ENCODE measurements around the gene PGLYRP1. TPM values are rescaled to one million over a fixed set of nuclear protein-coding genes. Genes with fewer than 3 reads are reported as not detected.

Gene PGLYRP1
- total and polyA plus RNA-seq, 2 of the 13 experiments (the other 11 are each of a cell fraction or from before 2014, with no cell fraction given) = not detected

DNA sequence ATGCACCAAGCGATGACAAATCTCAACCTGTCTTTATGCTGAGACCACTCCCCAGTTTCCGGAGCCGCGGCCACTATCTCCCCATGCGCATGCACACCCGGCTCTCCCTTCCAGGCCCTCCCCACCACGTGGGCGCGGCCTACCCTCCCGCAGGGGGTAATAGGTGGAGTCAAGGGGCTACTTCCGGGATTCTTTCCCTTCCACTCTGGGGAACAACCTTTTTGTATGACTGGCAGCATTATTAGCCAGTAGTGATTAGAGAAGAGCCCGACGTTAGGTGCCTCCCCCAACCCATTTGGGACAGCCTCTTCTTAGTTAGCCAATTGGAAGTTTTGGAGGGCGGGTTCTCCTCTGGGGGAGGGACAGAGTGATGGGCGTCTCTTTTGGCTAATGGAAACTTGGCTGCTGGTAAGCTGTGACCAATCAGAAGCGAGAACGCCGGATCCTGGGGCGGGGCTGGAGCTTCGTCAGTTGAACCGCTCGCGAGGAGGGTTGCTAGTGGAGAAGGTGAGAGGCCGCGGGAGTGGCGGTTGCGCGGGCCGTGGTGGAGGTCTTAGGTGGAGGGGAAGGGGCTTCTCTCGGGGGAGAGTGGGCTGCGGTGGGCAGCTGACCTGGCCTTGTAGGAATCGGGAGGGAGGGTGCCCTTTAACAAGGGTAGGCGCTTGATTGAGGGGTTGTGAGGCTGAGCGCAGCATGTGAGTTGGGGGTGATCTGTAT is 27.7 kb downstream of the PGLYRP1 start, which contains the start of gene CCDC61 (continued):
- TF ChIP-seq, protein P1, sequence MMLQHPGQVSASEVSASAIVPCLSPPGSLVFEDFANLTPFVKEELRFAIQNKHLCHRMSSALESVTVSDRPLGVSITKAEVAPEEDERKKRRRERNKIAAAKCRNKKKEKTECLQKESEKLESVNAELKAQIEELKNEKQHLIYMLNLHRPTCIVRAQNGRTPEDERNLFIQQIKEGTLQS (CRISPR knock-in tag; IDR thresholded peaks at IDR 0.05) = no peak
- TF ChIP-seq RAD51 (IDR thresholded peaks at IDR 0.05; ENCODE audit: borderline replicate concordance) (no peak), NFYC (CRISPR knock-in tag; IDR thresholded peaks at IDR 0.05) (peak; percentile 97), HOXA3 (CRISPR knock-in tag; IDR thresholded peaks at IDR 0.05) (peak; percentile 36; the same call in 1 of the 2 replicates), ZNF891 (CRISPR knock-in tag; IDR thresholded peaks at IDR 0.05) (no peak), NR2F1 (CRISPR knock-in tag; IDR thresholded peaks at IDR 0.05) (no peak), SAP130 (CRISPR knock-in tag; IDR thresholded peaks at IDR 0.05; ENCODE audit: low read depth) (peak; percentile 96), CHCHD3 (CRISPR knock-in tag; IDR thresholded peaks at IDR 0.05) (no peak), MAFG (CRISPR knock-in tag; IDR thresholded peaks at IDR 0.05) (no peak), SRSF9 (IDR thresholded peaks at IDR 0.05; ENCODE audit: borderline replicate concordance, insufficient read depth, low read depth, low read length, poor library complexity, severe bottlenecking) (no peak), ZBTB7B (CRISPR knock-in tag; IDR thresholded peaks at IDR 0.05) (no peak; the same call in 1 of the 2 replicates), RFXAP (CRISPR knock-in tag; IDR thresholded peaks at IDR 0.05; ENCODE audit: borderline replicate concordance) (peak; percentile 51; the same call in 1 of the 2 replicates), NR3C1 (CRISPR knock-in tag; IDR thresholded peaks at IDR 0.05) (no peak), ZNF430 (CRISPR knock-in tag; IDR thresholded peaks at IDR 0.05) (no peak), SP1 (IDR thresholded peaks at IDR 0.05) (peak; percentile 21; the same call in 1 of the 2 replicates), SP1 (CRISPR knock-in tag; IDR thresholded peaks at IDR 0.05) (peak; percentile 90), NFRKB (IDR thresholded peaks at IDR 0.05) (no peak), FOSL2 (CRISPR knock-in tag; IDR thresholded peaks at IDR 0.05) (no peak), KDM5A (IDR thresholded peaks at IDR 0.05; ENCODE audit: borderline replicate concordance, low read length) (peak; percentile 68; the same call in 1 of the 2 replicates), ZSCAN29 (CRISPR knock-in tag; conservative IDR thresholded peaks at IDR 0.05) (no peak), KAT8 (CRISPR knock-in tag; IDR thresholded peaks at IDR 0.05) (peak; percentile 90), RXRA (CRISPR knock-in tag; IDR thresholded peaks at IDR 0.05) (no peak), ELF3 (CRISPR knock-in tag; IDR thresholded peaks at IDR 0.05) (peak; percentile 64; the same call in 1 of the 2 replicates), FOXA1 (IDR thresholded peaks at IDR 0.05) (no peak), FOXA1 (CRISPR knock-in tag; IDR thresholded peaks at IDR 0.05) (no peak), NFATC3 (CRISPR knock-in tag; IDR thresholded peaks at IDR 0.05) (no peak), SYNCRIP (IDR thresholded peaks at IDR 0.05; ENCODE audit: insufficient read depth, low read depth, low read length) (no peak), KDM2A (CRISPR knock-in tag; IDR thresholded peaks at IDR 0.05; ENCODE audit: borderline replicate concordance, low read depth) (peak; percentile 48)
- TF ChIP-seq, protein P2, sequence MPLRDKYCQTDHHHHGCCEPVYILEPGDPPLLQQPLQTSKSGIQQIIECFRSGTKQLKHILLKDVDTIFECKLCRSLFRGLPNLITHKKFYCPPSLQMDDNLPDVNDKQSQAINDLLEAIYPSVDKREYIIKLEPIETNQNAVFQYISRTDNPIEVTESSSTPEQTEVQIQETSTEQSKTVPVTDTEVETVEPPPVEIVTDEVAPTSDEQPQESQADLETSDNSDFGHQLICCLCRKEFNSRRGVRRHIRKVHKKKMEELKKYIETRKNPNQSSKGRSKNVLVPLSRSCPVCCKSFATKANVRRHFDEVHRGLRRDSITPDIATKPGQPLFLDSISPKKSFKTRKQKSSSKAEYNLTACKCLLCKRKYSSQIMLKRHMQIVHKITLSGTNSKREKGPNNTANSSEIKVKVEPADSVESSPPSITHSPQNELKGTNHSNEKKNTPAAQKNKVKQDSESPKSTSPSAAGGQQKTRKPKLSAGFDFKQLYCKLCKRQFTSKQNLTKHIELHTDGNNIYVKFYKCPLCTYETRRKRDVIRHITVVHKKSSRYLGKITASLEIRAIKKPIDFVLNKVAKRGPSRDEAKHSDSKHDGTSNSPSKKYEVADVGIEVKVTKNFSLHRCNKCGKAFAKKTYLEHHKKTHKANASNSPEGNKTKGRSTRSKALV (CRISPR knock-in tag; IDR thresholded peaks at IDR 0.05) = peak; percentile 36; the same call in 1 of the 2 replicates
- TF ChIP-seq, protein P3, sequence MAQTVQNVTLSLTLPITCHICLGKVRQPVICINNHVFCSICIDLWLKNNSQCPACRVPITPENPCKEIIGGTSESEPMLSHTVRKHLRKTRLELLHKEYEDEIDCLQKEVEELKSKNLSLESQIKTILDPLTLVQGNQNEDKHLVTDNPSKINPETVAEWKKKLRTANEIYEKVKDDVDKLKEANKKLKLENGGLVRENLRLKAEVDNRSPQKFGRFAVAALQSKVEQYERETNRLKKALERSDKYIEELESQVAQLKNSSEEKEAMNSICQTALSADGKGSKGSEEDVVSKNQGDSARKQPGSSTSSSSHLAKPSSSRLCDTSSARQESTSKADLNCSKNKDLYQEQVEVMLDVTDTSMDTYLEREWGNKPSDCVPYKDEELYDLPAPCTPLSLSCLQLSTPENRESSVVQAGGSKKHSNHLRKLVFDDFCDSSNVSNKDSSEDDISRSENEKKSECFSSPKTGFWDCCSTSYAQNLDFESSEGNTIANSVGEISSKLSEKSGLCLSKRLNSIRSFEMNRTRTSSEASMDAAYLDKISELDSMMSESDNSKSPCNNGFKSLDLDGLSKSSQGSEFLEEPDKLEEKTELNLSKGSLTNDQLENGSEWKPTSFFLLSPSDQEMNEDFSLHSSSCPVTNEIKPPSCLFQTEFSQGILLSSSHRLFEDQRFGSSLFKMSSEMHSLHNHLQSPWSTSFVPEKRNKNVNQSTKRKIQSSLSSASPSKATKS (CRISPR knock-in tag; IDR thresholded peaks at IDR 0.05) = no peak

All from HepG2 (cell line).